AG04450 (cell line): ENCODE measurements around the gene CDHR5. TPM values are rescaled to one million over a fixed set of nuclear protein-coding genes. Genes with fewer than 3 reads are reported as not detected.

Experiments used
- CTCF ChIA-PET: fragments of 300-600, 350-600 bp; formaldehyde crosslinking; extraction: SDS; loops from one replicate; lab custom pipeline; 2022; ENCODE audit warnings: antibody characterized with exemption, inconsistent platforms; lab: Charles Lee
- POLR2A ChIA-PET: fragments of 350-600 bp; formaldehyde crosslinking; extraction: SDS; loops from one replicate; lab custom pipeline; 2021; ENCODE audit warnings: antibody characterized with exemption, inconsistent platforms; lab: Yijun Ruan, JAX
- DNase-seq: peaks from one replicate; pipeline ENCODE4 v3.0.0-alpha.2; 2011; ENCODE audit warnings: low read depth, low spot score
- H3K27ac ChIP-seq: one replicate; pipeline ENCODE4 v1.5.1; 2012; ENCODE audit warnings: low read depth, low read length, control low read depth
- H3K27me3 ChIP-seq: one replicate; pipeline ENCODE4 v1.6.0; 2012; ENCODE audit warnings: low read length; ENCODE audit not compliant: control insufficient read depth, insufficient read depth
- H3K4me3 ChIP-seq: 2 replicates; pipeline ENCODE4 v1.5.1; 2011; ENCODE audit warnings: mild to moderate bottlenecking, low read depth, low read length, control low read depth
- H3K9me3 ChIP-seq: 2 replicates; pipeline ENCODE4 v1.5.1; 2012; ENCODE audit warnings: low read length; ENCODE audit not compliant: control insufficient read depth, insufficient read depth
- polyA plus RNA-seq: library from polyadenylated mRNA; depleted of rRNA; stranded (reverse); fragments of >200 nt; gene quantifications from 2 replicates; pipeline ENCODE4 v1.2.3, GENCODE V29; 2011
- TF ChIP-seq, protein P1 (sequence below): IDR thresholded peaks from 2 replicates; pipeline ENCODE4 v1.5.1; 2011; ENCODE audit warnings: low read depth, low read length, control low read depth, inconsistent platforms

The CDHR5 gene
- polyA plus RNA-seq, 1 experiment = not detected

DNA sequence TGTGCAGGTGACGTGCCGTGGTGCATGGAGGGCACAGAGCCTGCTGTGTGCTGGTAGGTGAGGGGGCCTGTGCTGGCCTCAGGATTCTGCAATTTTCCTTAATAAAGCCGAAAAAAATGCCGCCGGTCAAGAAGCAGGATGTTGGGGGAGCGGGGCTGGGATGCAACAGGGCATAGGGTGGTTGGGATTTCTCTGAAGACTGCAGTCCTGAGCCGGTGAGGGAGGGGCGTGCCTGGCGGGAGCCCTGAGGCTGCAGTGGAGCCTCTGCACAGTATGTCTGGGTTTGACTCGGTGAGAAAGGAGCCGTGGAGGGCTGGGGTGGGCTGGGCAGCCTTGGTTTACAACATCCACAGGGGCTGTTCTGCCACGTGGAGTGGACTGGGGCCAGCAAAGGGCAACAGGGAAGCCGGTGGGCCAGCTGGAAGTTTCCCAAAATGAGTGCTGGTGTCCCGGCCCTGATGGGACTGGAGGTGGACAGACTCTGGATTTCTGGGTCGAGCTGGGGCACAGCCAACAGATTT, 1.3 kb downstream of the CDHR5 start:
- Histone ChIP-seq H3K27ac (no peak overlapping the region), H3K27me3 (no peaks in the 10 kb centered on the region), H3K4me3 (no peak overlapping the region), H3K9me3 (peaks cover 11% of the 10 kb centered on the region; the same call in 1 of the 2 replicates)
- ChIA-PET POLR2A (interaction anchor here (0.7 kb wide), 1 partner anchor 8 kb away, joined by 3 read pairs; the partner anchor contains the start of gene IRF7), CTCF (no interaction called here)
- TF ChIP-seq, protein P1, sequence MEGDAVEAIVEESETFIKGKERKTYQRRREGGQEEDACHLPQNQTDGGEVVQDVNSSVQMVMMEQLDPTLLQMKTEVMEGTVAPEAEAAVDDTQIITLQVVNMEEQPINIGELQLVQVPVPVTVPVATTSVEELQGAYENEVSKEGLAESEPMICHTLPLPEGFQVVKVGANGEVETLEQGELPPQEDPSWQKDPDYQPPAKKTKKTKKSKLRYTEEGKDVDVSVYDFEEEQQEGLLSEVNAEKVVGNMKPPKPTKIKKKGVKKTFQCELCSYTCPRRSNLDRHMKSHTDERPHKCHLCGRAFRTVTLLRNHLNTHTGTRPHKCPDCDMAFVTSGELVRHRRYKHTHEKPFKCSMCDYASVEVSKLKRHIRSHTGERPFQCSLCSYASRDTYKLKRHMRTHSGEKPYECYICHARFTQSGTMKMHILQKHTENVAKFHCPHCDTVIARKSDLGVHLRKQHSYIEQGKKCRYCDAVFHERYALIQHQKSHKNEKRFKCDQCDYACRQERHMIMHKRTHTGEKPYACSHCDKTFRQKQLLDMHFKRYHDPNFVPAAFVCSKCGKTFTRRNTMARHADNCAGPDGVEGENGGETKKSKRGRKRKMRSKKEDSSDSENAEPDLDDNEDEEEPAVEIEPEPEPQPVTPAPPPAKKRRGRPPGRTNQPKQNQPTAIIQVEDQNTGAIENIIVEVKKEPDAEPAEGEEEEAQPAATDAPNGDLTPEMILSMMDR = no peak
- DNase-seq = no peak

GRCh38 chr11:621838-622237, 2.9 kb downstream of the CDHR5 start:
- CTCF ChIA-PET = no interaction called here
- Histone ChIP-seq H3K9me3 (no peaks in the 10 kb centered on the region; the same call in 1 of the 2 replicates), H3K27me3 (no peaks in the 10 kb centered on the region), H3K27ac (no peak overlapping the region), H3K4me3 (no peak overlapping the region)
- TF ChIP-seq, protein P1 = no peak
- no peak for DNase-seq
- POLR2A ChIA-PET = no interaction called here

DNA sequence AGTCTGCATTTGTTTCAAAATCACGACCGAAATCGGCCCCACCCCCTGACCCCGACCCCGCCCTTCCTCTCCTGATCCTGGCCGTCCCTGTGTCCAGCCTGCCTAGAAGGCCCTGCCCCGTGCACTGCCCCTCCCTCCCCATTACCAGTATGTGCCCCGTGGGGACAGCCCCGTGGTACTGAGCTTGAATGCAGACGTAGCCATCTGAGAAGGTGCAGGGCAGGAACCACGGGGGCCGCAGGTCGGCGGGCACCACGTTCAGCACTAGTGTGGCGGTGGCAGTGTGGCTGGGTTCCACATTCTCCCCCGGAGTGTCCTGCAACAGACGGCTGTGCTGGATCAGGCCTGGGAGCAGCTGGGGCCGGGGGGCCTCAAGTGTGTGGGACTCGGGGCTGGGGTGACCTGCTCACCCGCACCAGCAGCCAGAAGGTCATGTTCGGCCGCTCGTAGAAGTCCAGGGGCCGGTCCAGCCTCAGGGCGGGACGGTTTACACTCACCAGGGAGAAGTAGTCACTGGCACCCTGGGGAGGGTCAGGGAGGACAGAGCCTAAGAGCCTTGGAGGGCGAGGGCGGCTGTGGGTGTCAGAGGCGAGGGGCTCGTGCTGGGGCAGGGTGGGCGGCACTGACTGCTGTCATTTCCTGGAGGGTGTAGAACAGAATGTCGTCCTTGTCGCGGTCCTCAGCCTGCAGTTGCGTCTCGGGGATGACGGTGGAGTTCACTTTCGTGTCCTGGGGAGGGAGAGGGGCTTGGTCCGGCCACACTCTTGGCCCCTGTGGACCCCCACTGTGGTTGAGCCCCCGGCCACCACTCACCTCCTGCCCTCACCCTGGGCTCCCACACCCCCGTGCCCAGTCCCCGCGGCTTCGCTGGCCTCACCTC, 3.6 kb downstream of the CDHR5 start:
- no peaks in the 10 kb centered on the region; the same call in 1 of the 2 replicates for H3K9me3 ChIP-seq
- POLR2A ChIA-PET = no interaction called here

GRCh38 chr11:620201-620600, 4.6 kb downstream of the CDHR5 start:
- TF ChIP-seq, protein P1 = no peak
- H3K9me3 ChIP-seq = no peaks in the 10 kb centered on the region; the same call in 1 of the 2 replicates
- no peaks in the 10 kb centered on the region for H3K27me3 ChIP-seq
- H3K27ac ChIP-seq = no peak overlapping the region
- ChIA-PET CTCF (no interaction called here), POLR2A (no interaction called here)
- no peak overlapping the region for H3K4me3 ChIP-seq
- DNase-seq = no peak

More for the DNA sequence above, 3.6 kb downstream of the CDHR5 start:
- Histone ChIP-seq H3K27ac (no peak overlapping the region), H3K4me3 (no peak overlapping the region), H3K27me3 (no peaks in the 10 kb centered on the region)
- CTCF ChIA-PET = no interaction called here
- TF ChIP-seq, protein P1 = no peak
- no peak for DNase-seq

- TF ChIP-seq, protein P1 = no peak
- POLR2A ChIA-PET = no interaction called here
- H3K27me3 ChIP-seq = no peaks in the 10 kb centered on the region
- DNase-seq = no peak
- no peak overlapping the region for H3K27ac ChIP-seq
- no peak overlapping the region for H3K4me3 ChIP-seq
- CTCF ChIA-PET = no interaction called here
- no peaks in the 10 kb centered on the region; the same call in 1 of the 2 replicates for H3K9me3 ChIP-seq
Observed at GRCh38 chr11:619628-620050, 5.1 kb downstream of the CDHR5 start.
